ENCODE data around the gene TMC2. TPM values are rescaled to one million over a fixed set of nuclear protein-coding genes. Genes with fewer than 3 reads are reported as not detected.

Gene TMC2
- total and polyA plus RNA-seq, 2 of the 4 experiments (the other 2 are of a cell fraction), result not detected

DNA sequence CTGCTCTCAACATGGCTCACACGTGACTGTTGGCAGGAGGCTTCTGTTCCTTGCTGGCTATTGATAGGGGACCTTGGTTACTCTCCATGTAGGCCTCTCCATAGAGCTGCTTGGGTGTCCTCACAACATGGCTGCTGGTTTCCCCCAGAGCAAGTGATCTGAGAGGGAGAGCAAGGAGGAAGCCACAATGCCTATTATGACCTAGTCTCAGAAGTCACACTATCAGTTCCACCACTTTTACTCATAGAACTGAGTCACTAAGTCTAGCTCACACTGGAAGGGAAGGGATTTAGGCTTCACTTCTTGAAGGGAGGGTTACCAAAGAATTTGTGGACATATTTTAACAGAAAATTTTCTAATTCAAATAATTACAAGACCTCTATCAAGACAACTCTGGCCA is 107.3 kb downstream of the TMC2 start:
- Histone ChIP-seq H4K5ac (ENCODE audit: low read depth, low read length) (no peak overlapping the region), H2AK5ac (ENCODE audit: low read depth, low read length) (no peak overlapping the region), H4K91ac (ENCODE audit: insufficient read depth, low read depth, low read length) (no peak overlapping the region), H2AK9ac (replicated peaks; ENCODE audit: low read depth, low read length, poor library complexity) (no peak overlapping the region), H2BK20ac (ENCODE audit: low read depth, low read length) (no peak overlapping the region), H3K27ac (ENCODE audit: insufficient read depth, low read length) (no peak overlapping the region), H4K8ac (ENCODE audit: low read depth in 2 of 2, low read length in 2 of 2) (no peak overlapping the region), H2AFZ (replicated peaks; ENCODE audit: low read length, poor library complexity) (no peak overlapping the region), H3K4me3 (ENCODE audit: insufficient read depth, low read depth, low read length) (no peak overlapping the region), H2BK15ac (ENCODE audit: low read depth, low read length) (no peak overlapping the region), H3K18ac (ENCODE audit: low read depth, low read length) (no peak overlapping the region), H3K9ac (ENCODE audit: low read depth, low read length) (no peak overlapping the region), H3K14ac (replicated peaks; ENCODE audit: low read depth, low read length) (no peak overlapping the region), H3K9me3 (ENCODE audit: control insufficient read depth, insufficient read depth, low read length) (no peaks in the 10 kb centered on the region), H3K36me3 (ENCODE audit: control insufficient read depth, insufficient read depth, low read length) (no peaks in the 10 kb centered on the region), H4K20me1 (ENCODE audit: insufficient read depth, low read length) (no peaks in the 10 kb centered on the region), H3K4ac (ENCODE audit: low read depth, low read length) (no peak overlapping the region), H2BK5ac (ENCODE audit: low read depth, low read length, poor library complexity, severe bottlenecking) (no peak overlapping the region), H3K56ac (ENCODE audit: extremely low read depth, insufficient read depth, low read length) (no peak overlapping the region), H3K4me1 (ENCODE audit: control insufficient read depth, insufficient read depth, low read length) (no peaks in the 10 kb centered on the region), H3K4me2 (ENCODE audit: low read depth, low read length) (no peak overlapping the region), H2BK120ac (ENCODE audit: low read depth, low read length) (no peak overlapping the region), H3K23ac (ENCODE audit: low read depth, low read length) (no peak overlapping the region), H3K27me3 (ENCODE audit: control insufficient read depth, insufficient read depth, low read length) (no peaks in the 10 kb centered on the region), H3K9me1 (ENCODE audit: insufficient read depth, low read length) (no peaks in the 10 kb centered on the region), H3K79me1 (ENCODE audit: low read depth in 1 of 2, low read length in 2 of 2) (no peaks in the 10 kb centered on the region)
- ATAC-seq (ENCODE audit: low read depth) (no peak), DNase-seq (no peak)
- intact Hi-C loops (cut with micrococcal nuclease) (no loop called here), dilution Hi-C loops (cut with HindIII; ENCODE audit: low sequenced_read_pairs, unreplicated experiment) (no loop called here), in situ Hi-C loops (cut with MboI; ENCODE audit: low sequenced_read_pairs) (loop anchor here (10.0 kb wide), 1 partner anchor 179 kb away; no protein-coding TSS in a partner anchor)
- CTCF ChIA-PET, result no interaction called here
- WGBS, 2 experiments (ENCODE audit: extremely low coverage in 2 of 2, insufficient read length in 1 of 2), result no CpG with 5 or more reads among the region's 1 CpG
- POLR2A ChIA-PET (ENCODE audit: unreplicated experiment), result no interaction called here
- TF ChIP-seq CEBPB (IDR thresholded peaks at IDR 0.05; ENCODE audit: low read depth, low read length) (no peak), MAZ (IDR thresholded peaks at IDR 0.05; ENCODE audit: borderline replicate concordance, low read depth, low read length) (no peak), FOS (IDR thresholded peaks at IDR 0.05; ENCODE audit: low read depth, low read length) (no peak), CTCF (conservative IDR thresholded peaks at IDR 0.05; ENCODE audit: low read depth, low read length) (no peak), POLR2A (IDR thresholded peaks at IDR 0.05; ENCODE audit: low read depth, low read length) (no peak), RCOR1 (IDR thresholded peaks at IDR 0.05; ENCODE audit: insufficient replicate concordance, low read length) (no peak), ELK1 (IDR thresholded peaks at IDR 0.05; ENCODE audit: borderline replicate concordance, low read depth, low read length) (no peak), CHD1 (IDR thresholded peaks at IDR 0.05; ENCODE audit: low read depth, low read length) (no peak), MXI1 (IDR thresholded peaks at IDR 0.05; ENCODE audit: borderline replicate concordance, low read depth, low read length) (no peak), RFX5 (IDR thresholded peaks at IDR 0.05; ENCODE audit: low read depth, low read length) (no peak), USF2 (IDR thresholded peaks at IDR 0.05; ENCODE audit: low read depth, low read length) (no peak), SMC3 (IDR thresholded peaks at IDR 0.05; ENCODE audit: low read depth, low read length) (no peak), NFE2L2 (IDR thresholded peaks at IDR 0.05; ENCODE audit: low read depth, low read length) (no peak), MAFK (IDR thresholded peaks at IDR 0.05; ENCODE audit: low read depth, low read length) (no peak), BHLHE40 (IDR thresholded peaks at IDR 0.05; ENCODE audit: low read depth, low read length) (no peak), RAD21 (IDR thresholded peaks at IDR 0.05; ENCODE audit: low read length) (no peak)
- no TSS peak for BruUV-seq (replicated peaks)
